SK-N-MC (cell line): ENCODE data around the gene ESCO1.
"Not testable (repeated sequence)": the region's sequence is repeated elsewhere in the genome, so short reads cannot be mapped to it uniquely, and the experiment has no call there.

Source experiments
- DNase-seq: peaks from one replicate; pipeline ENCODE4 v3.0.0-alpha.2; 2011; ENCODE audit warnings: low read depth, low spot score
- H3K27ac ChIP-seq: fragments of 200-600 bp; sonication (generic); 2 replicates; pipeline ENCODE4 v1.5.1; 2016; ENCODE audit warnings: mixed run types
- H3K36me3 ChIP-seq: fragments of 200-600 bp; sonication (generic); 2 replicates; pipeline ENCODE4 v1.6.1; 2017; ENCODE audit warnings: antibody characterized with exemption, low read length, mixed read lengths; ENCODE audit not compliant: insufficient read depth
- H3K4me3 ChIP-seq: fragments of 200-600 bp; sonication (generic); 2 replicates; pipeline ENCODE4 v1.5.1; 2016
- H3K9ac ChIP-seq: fragments of 200-600 bp; sonication (generic); 2 replicates; pipeline ENCODE4 v1.8.0; 2017; ENCODE audit warnings: mixed run types, mixed read lengths; ENCODE audit not compliant: insufficient read length
- H3K9me3 ChIP-seq: fragments of 200-600 bp; sonication (generic); 2 replicates; pipeline ENCODE4 v1.6.1; 2017; ENCODE audit warnings: low read depth, mild to moderate bottlenecking, antibody characterized with exemption, low read length, moderate library complexity, mixed read lengths
- EZH2 ChIP-seq: fragments of 200-600 bp; sonication (generic); IDR thresholded peaks from one replicate; pipeline ENCODE4 v1.6.1; 2017; ENCODE audit warnings: antibody characterized with exemption
- FOXP2 ChIP-seq: optimal IDR thresholded peaks from 2 replicates; pipeline ENCODE3; 2011; ENCODE audit warnings: mild to moderate bottlenecking, moderate library complexity; ENCODE audit not compliant: insufficient read depth; ENCODE audit errors: extremely low read length, control extremely low read depth
- POLR2AphosphoS5 ChIP-seq: IDR thresholded peaks from 2 replicates; pipeline ENCODE4 v1.6.1; 2012; ENCODE audit warnings: mild to moderate bottlenecking, low read depth, low read length, borderline replicate concordance

The ESCO1 gene

DNA sequence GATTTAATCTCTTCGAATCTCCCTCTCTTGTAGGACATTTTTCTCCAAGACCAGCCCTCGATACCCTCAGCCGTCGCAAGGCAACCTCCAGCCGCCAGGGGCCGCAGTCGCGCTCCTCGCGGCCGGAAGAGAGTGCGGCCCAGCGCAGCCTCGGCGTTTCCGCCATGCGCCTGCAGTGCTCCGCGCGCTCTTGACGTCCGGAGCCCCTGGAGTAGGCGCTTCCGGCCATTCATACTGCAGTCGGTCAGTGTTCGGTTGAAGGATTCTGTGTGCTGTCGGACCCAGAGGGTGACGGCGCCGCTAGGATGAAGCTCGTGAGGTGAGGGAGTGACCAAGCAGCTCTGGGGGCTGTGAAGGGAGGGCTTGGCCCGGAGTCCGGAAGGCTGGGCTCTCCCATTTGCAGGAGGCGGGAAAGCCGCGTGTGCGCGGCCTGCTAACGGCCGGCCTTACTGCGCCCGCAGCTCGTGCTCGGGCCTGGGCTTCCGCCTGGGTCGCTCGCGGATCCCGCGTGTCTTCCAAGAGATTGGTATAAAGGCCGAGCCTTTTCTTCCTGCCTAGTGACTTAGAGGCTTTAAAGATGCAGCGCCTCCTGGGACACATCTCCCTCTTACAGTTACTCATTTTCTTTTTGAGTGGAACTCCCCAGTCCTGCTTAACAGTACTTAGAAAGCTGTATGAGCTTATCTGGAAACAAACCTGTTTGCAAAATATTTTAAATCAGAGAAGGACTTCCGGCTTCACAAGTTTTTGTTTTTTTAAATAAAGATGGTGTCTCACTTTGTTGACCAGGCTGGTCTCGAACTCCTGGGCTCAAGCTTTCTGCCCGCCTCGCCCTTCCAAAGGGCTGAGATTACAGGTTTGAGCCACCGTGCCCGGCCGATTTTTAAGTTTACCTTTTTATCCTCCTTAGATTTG is 11.9 kb upstream of the ESCO1 start, which contains the start of gene SNRPD1:
SNRPD1 (plus strand) TSS at position 190 of the 915 bp plus-strand sequence; CDS start at position 306, 116 bp downstream.
- no peak for DNase-seq
- no peaks in the 10 kb centered on the region for H3K9me3 ChIP-seq
- peak within 1 kb of the TSS; percentile 99 for H3K9ac ChIP-seq
- TF ChIP-seq POLR2AphosphoS5 (peak; percentile 95), FOXP2 (no peak), EZH2 (no peak)
- H3K36me3 ChIP-seq: peaks cover 35% of the 10 kb centered on the region
- peak within 1 kb of the TSS; percentile 98 for H3K4me3 ChIP-seq
- H3K27ac ChIP-seq: peak within 1 kb of the TSS; percentile 94

DNA sequence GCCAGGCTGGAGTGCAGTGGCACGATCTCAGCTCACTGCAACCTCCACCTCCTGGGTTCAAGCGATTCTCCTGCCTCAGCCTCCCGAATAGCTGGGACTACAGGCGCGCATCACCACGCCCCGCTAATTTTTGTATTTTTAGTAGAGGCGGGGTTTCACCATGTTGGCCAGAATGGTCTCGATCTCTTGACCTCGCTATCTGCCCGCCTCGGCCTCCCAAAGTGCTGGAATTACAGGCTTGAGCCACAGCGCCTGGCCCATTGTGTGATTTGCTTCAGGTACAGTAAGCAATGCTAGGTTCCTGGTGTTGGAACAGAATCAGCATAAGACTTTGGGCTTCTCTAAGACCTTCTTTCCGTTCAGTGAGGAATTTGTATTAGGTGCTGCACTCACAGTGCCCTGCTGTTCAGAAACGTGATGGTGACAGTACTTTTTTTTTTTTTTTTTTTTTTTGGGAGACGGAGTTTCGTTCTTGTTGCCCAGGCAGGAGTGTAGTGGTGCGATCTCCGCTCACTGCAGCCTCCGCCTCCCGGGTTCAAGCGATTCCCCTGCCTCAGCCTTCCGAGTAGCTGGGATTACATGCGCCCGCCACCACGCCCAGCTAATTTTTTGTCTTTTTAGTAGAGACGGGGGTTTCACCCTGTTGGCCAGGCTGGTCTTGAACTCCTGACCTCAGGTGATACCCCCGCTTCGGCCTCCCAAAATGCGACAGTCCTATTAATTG is 11.1 kb upstream of the ESCO1 start:
- Histone ChIP-seq H3K4me3 (peak overlapping the region; percentile 98), H3K9ac (peak overlapping the region; percentile 99), H3K36me3 (peaks cover 27% of the 10 kb centered on the region)
- DNase-seq, H3K9me3 ChIP-seq, H3K27ac ChIP-seq: not testable (repeated sequence)

DNA sequence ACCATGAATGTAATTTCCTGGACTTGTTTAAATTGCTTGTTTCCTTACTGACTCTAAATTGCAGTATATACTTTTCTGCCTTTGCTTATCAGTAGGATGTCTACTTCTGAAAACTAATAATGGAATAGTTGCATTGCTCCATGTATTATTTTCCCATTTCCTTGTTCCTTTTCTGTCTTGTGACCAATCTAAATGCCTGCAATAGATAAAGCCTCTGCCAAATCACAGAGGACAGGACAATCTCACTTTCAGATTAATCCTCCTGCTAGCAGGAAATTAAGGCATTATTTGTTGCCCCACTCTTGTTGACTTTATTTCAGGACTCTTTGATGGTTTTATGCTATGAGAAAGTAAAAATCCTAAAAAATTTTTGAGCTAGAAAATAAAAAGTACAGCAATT is 4.7 kb upstream of the ESCO1 start:
- Histone ChIP-seq H3K36me3 (no peaks in the 10 kb centered on the region), H3K27ac (no peak overlapping the region), H3K9me3 (no peaks in the 10 kb centered on the region), H3K4me3 (no peak overlapping the region), H3K9ac (no peak overlapping the region)
- TF ChIP-seq FOXP2: no peak
- TF ChIP-seq POLR2AphosphoS5: no peak
- no peak for TF ChIP-seq EZH2
- no peak for DNase-seq

DNA sequence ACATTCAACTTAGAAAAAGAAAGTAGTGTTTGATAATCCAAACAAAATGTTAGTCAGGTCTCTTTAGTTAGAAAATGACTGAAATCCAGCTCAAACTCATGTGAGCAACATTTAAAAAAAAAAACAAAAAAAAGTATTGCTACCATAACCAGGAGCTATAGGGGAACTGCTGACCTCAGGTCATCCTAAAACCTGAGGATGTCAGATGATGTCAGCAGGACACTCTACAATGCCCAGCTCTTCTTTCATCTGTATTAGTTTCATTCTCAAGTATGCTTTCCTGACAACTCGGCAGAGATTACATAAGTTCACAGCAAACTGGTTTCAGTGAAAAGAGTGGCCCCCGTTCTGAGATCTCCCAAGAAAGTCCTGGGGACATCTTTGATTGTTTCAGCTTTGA is 4.2 kb upstream of the ESCO1 start:
- H3K9ac ChIP-seq: no peak overlapping the region
- DNase-seq: no peak
- no peaks in the 10 kb centered on the region for H3K9me3 ChIP-seq
- H3K4me3 ChIP-seq: no peak overlapping the region
- no peak overlapping the region for H3K27ac ChIP-seq
- H3K36me3 ChIP-seq: no peaks in the 10 kb centered on the region
- no peak for TF ChIP-seq POLR2AphosphoS5
- no peak for TF ChIP-seq EZH2
- no peak for TF ChIP-seq FOXP2

DNA sequence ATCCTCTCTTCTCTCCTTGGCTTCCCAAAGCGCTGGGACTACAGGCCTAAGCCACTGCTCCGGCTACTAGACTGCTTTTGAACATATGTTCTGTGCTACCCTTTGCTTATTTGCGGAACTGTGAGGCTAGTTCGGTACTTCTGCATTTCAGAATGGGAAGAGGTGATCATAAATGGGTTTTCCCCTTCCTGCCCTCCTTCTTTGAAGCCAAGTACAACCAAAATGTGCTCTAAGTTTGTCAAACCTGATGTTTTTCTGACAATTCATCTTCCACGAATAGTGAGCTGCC is 1.7 kb upstream of the ESCO1 start:
- no peak overlapping the region for H3K9ac ChIP-seq
- no peaks in the 10 kb centered on the region for H3K36me3 ChIP-seq
- H3K27ac ChIP-seq: no peak overlapping the region
- no peak for TF ChIP-seq EZH2
- TF ChIP-seq FOXP2: no peak
- H3K4me3 ChIP-seq: no peak overlapping the region
- DNase-seq: no peak
- no peaks in the 10 kb centered on the region for H3K9me3 ChIP-seq

DNA sequence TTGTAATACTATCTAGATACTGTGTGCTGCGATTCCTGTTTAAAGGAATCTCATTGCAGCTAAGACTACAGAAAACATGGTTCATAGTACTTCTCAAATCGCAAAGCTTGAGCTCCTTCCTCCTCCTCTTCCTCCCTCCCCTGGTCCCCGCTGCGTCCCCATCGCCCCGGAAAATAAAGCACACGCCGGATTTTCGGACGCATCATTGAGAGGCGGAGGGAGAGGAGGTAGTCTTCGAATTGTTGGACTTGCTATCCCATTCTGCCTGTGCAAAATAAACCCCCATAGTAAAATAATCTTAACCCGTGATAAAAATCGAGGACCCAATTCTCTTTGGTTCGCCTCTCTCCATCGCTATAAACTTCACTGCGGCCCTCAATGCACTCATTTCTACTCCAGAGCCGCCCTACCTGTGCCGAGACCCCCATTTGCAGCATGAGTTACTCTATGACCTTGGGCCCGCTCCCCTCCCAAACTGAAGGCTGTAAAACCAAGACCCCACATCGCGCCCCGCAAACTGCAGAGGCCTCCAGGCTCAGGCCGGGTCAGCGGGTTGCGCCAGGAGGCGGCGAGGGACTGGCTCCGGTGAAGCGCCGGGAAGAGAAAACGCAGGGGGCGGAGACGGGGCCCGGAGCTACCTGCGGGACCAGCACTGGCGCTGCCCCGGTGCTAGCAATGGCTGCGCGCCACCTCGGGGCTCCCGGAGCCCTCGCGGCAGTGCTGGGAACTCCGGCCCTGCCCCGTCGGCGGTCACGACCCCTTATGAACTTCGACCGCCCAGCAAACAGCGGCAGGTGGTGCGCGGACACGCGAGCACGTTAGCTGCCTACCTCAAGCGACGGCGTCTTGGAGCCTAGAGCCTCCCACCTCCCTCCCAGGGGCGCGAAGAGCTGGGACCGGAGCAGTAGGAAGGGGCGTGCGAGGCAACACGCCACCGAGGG is 649 bp downstream of the ESCO1 start:
- H3K9me3 ChIP-seq: no peaks in the 10 kb centered on the region
- peak overlapping the region; percentile 90 for H3K9ac ChIP-seq
- H3K36me3 ChIP-seq: no peaks in the 10 kb centered on the region
- DNase-seq: no peak
- TF ChIP-seq POLR2AphosphoS5: no peak
- no peak for TF ChIP-seq FOXP2
- no peak for TF ChIP-seq EZH2
- peak overlapping the region; percentile 99 for H3K4me3 ChIP-seq
- peak overlapping the region; percentile 76 for H3K27ac ChIP-seq

DNA sequence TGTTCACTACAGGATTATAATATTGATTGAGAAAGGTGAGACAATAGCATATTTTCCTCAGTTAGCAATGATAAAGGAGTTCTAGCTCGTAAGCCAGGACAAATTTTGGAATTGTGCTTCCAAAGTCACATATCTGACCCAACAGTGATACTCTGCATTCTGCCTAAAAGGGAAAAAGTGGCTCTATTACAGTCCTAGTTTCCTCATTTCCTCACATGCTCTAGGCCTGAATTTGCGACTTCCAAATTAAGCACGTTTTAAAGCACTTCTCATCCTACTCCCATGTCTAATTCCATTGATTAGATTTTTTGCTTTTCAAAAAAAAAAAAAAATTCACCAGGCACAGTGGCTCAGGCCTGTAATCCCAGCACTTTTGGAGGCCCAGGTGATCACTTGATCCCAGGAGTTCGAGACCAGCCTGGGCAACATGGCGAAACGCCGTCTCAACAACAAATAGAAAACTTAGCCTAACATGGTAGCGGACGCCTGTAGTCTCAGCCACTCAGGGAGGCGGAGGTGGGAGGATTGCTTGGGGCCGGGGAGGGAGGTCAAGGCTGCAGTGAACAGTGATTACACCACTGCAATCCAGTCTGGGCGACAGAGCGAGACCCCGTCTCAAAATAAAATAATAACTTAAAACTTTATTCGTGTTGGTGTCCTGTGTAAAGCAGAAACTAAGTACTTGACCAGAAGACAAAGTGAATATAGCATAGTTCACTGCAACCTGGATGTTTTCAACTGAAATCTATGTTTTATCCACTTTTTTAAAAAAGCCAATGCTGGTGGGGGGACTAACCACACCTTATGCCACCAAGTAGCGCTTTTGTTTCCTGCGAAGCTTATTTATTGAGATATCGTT is 1.5 kb downstream of the ESCO1 start:
- no peaks in the 10 kb centered on the region for H3K9me3 ChIP-seq
- DNase-seq: no peak
- H3K36me3 ChIP-seq: no peaks in the 10 kb centered on the region
- TF ChIP-seq EZH2 (no peak), POLR2AphosphoS5 (no peak), FOXP2 (no peak)
- H3K27ac ChIP-seq: no peak overlapping the region
- H3K9ac ChIP-seq: peak overlapping the region; percentile 90
- H3K4me3 ChIP-seq: peak overlapping the region; percentile 99
